Esophagus muscularis mucosa (tissue), 4 donors: Measurements from ENCODE around the gene MYO1A. TPM values are rescaled to one million over a fixed set of nuclear protein-coding genes. Genes with fewer than 3 reads are reported as not detected.
A peak's percentile ranks its signal among the peaks of the same experiment; 100 is the strongest.

Experiments used
- DNase-seq: peaks from one replicate; pipeline ENCODE4 v3.0.0-alpha.2; 2017; ENCODE audit errors: extremely low spot score
- H3K27ac ChIP-seq, 4 donors: fragments of 200-600 bp; sonication (generic); replicated peaks in 1 of 4; 1 replicate in 3 of 4; 2 replicates in 1 of 4; pipeline ENCODE4 v1.5.1; 2016 to 2019; ENCODE audit warnings: mild to moderate bottlenecking in 1 of 4
- H3K27me3 ChIP-seq, 4 donors: fragments of 200-600 bp; sonication (generic); one replicate each; pipeline versions ENCODE4 v1.5.1 to v1.6.0; 2016 to 2019
- H3K36me3 ChIP-seq, 4 donors: fragments of 200-600 bp; sonication (generic); one replicate each; pipeline ENCODE4 v1.5.1; 2016 to 2019
- H3K4me1 ChIP-seq, 4 donors: fragments of 200-600 bp; sonication (generic); one replicate each; pipeline ENCODE4 v1.5.1; 2016 to 2019
- H3K4me3 ChIP-seq, 4 donors: fragments of 200-600 bp; sonication (generic); 1 replicate in 2 of 4; 2 replicates in 2 of 4; pipeline ENCODE4 v1.5.1; 2016 to 2019; ENCODE audit warnings: mild to moderate bottlenecking in 4 of 4, moderate library complexity in 1 of 4
- H3K9me3 ChIP-seq, 4 donors: fragments of 200-600 bp; sonication (generic); 1 replicate in 3 of 4; 2 replicates in 1 of 4; pipeline ENCODE4 v1.5.1; 2016 to 2019
- CTCF ChIP-seq, 3 experiments: fragments of 200-600 bp in 2 of 3; fragments of 450-650 bp in 1 of 3; sonication (generic) in 2 of 3; IDR thresholded peaks; one replicate each; pipeline ENCODE4 v1.5.1; 2017 to 2019; ENCODE audit warnings: antibody characterized with exemption in 3 of 3, mild to moderate bottlenecking in 2 of 3, moderate library complexity in 1 of 3
- EP300 ChIP-seq: sonication (generic); formaldehyde crosslinking; IDR thresholded peaks from one replicate; pipeline ENCODE4 v1.6.1; 2017; ENCODE audit warnings: antibody characterized with exemption
- POLR2A ChIP-seq: fragments of 450-650 bp; IDR thresholded peaks from one replicate; pipeline ENCODE4 v1.6.1; 2017; ENCODE audit warnings: antibody characterized with exemption, moderate library complexity, mild to moderate bottlenecking, low read depth
- POLR2AphosphoS5 ChIP-seq, 2 donors: sonication (generic); formaldehyde crosslinking; IDR thresholded peaks; one replicate each; pipeline ENCODE4 v1.6.1; 2017; ENCODE audit warnings: antibody characterized with exemption in 2 of 2
- WGBS: methylation state at CpG from one replicate; pipeline ENCODE4 v1.1.5; 2018; 5-methylcytosine and 5-hydroxymethylcytosine counted together
- intact Hi-C: fragments of 100-400 bp; cut with DNase I; formaldehyde crosslinking; loops from one replicate; pipeline ENCODE4 v1.15.1; 2023
- total RNA-seq, 4 donors: library from RNA; depleted of rRNA; stranded (reverse); fragments of >200 nt; gene quantifications; one replicate each; pipeline versions ENCODE4 v1.1.0 to v1.2.1, GENCODE V29; 2016

The MYO1A gene
- total RNA-seq, 4 donors from 2014 or later = 0.06 to 1.1 (median 0.83) TPM

- peak; percentile 96 for DNase-seq
- peaks cover 42 to 67% (median 57%) of the 10 kb centered on the region in 4 donors for H3K4me1 ChIP-seq
- 26% methylated on average over 9 of the region's 24 CpGs for WGBS
- peaks cover 42 to 73% (median 70%) of the 10 kb centered on the region in 4 donors for H3K36me3 ChIP-seq
- H3K27me3 ChIP-seq = no peaks in the 10 kb centered on the region
- TF ChIP-seq CTCF (IDR thresholded peaks at IDR 0.05) (peak; percentile 36 to 58 (median 50)), EP300 (no peak), POLR2AphosphoS5 (IDR thresholded peaks at IDR 0.05) (peak in 1 of 2 donors; percentile 65), POLR2A (no peak)
- no peaks in the 10 kb centered on the region for H3K9me3 ChIP-seq
- peak overlapping the region; percentile 99 to 100 (median 100) for H3K27ac ChIP-seq
- intact Hi-C loops = loop anchor here (10.0 kb wide), 1 partner anchor 459 kb away; the partner anchor contains the start of gene BAZ2A
- peak overlapping the region; percentile 1 to 22 (median 10) for H3K4me3 ChIP-seq
Observed at GRCh38 chr12:57093415-57094207, 43.7 kb upstream of the MYO1A start.

DNA sequence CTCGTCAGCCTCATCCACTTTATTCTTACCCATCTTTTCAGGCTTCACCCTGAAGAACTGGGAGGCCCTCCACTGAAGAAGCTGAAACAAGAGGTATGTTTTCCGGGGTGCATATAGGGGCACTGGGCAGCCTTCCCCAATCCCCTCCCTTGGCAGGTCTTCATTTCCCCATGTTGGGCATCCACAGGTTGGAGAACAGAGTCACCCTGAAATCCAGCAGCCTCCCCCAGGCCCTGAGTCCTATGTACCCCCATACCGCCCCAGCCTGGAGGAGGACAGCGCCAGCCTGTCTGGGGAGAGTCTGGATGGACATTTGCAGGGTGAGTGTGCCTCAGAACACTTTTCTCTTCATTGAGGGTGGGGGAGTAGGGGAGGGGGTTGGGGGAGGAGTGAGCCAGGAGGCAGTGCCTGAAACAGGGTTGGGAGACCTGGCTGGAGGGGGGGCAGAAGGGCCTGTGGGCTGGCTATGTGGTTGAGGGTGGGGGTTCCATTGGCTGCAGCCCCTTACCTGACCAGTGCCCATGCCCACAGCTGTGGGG, 43.0 kb upstream of the MYO1A start:
- H3K4me1 ChIP-seq = peaks cover 46 to 73% (median 61%) of the 10 kb centered on the region in 4 donors
- 44% methylated on average over 2 of the region's 4 CpGs for WGBS
- TF ChIP-seq POLR2AphosphoS5 (IDR thresholded peaks at IDR 0.05) (no peak), EP300 (no peak), POLR2A (no peak), CTCF (IDR thresholded peaks at IDR 0.05) (no peak)
- peak overlapping the region; percentile 99 to 100 (median 100) for H3K27ac ChIP-seq
- DNase-seq = no peak
- H3K4me3 ChIP-seq = peak overlapping the region in 1 of 4 donors; percentile 12
- intact Hi-C loops = loop anchor here (10.0 kb wide), 1 partner anchor 458 kb away; the partner anchor contains the start of gene BAZ2A
- no peaks in the 10 kb centered on the region for H3K27me3 ChIP-seq
- H3K36me3 ChIP-seq = peaks cover 35 to 66% (median 64%) of the 10 kb centered on the region in 4 donors
- H3K9me3 ChIP-seq = no peaks in the 10 kb centered on the region

- intact Hi-C loops = loop anchor here (10.0 kb wide), 1 partner anchor 458 kb away; the partner anchor contains the start of gene BAZ2A
- no peak for DNase-seq
- 41% methylated on average over 3 of the region's 5 CpGs for WGBS
- H3K4me3 ChIP-seq = peak overlapping the region in 1 of 4 donors; percentile 3
- peaks cover 47 to 77% (median 65%) of the 10 kb centered on the region in 4 donors for H3K4me1 ChIP-seq
- peaks cover 34 to 61% (median 59%) of the 10 kb centered on the region in 4 donors for H3K36me3 ChIP-seq
- peak overlapping the region; percentile 99 to 100 (median 100) for H3K27ac ChIP-seq
- TF ChIP-seq POLR2AphosphoS5 (IDR thresholded peaks at IDR 0.05) (no peak), EP300 (no peak), POLR2A (no peak), CTCF (IDR thresholded peaks at IDR 0.05) (no peak)
- no peaks in the 10 kb centered on the region for H3K9me3 ChIP-seq
- H3K27me3 ChIP-seq = no peaks in the 10 kb centered on the region
Observed at GRCh38 chr12:57092529-57092862, 42.6 kb upstream of the MYO1A start.

- Histone ChIP-seq H3K36me3 (peaks cover 28 to 55% (median 53%) of the 10 kb centered on the region in 4 donors), H3K27ac (peak overlapping the region; percentile 99 to 100 (median 100)), H3K9me3 (no peaks in the 10 kb centered on the region), H3K4me3 (peak overlapping the region; percentile 88 to 96 (median 92)), H3K4me1 (peaks cover 47 to 77% (median 67%) of the 10 kb centered on the region in 4 donors), H3K27me3 (no peaks in the 10 kb centered on the region)
- no peak for DNase-seq
- WGBS = 64% methylated on average over 20 of the region's 25 CpGs
- TF ChIP-seq CTCF (IDR thresholded peaks at IDR 0.05) = no peak
- intact Hi-C loops = loop anchor here (10.0 kb wide), 1 partner anchor 457 kb away; the partner anchor contains the start of gene BAZ2A
Observed at GRCh38 chr12:57091638-57092528, 42.0 kb upstream of the MYO1A start.
